Stimulated activated CD8-positive, alpha-beta memory T cell treated with anti-CD3 and anti-CD28 coated beads, Interleukin-7, amount 100 ng/mL, for 24 hours (primary cell): ENCODE data around the gene FAM32A.
"Not testable (repeated sequence)": the region's sequence is repeated elsewhere in the genome, so short reads cannot be mapped to it uniquely, and the experiment has no call there.

ENCODE experiments used
- DNase-seq: peaks from one replicate; pipeline ENCODE4 v3.0.0-alpha.2; 2020; ENCODE audit warnings: low read depth

FAM32A gene

DNA sequence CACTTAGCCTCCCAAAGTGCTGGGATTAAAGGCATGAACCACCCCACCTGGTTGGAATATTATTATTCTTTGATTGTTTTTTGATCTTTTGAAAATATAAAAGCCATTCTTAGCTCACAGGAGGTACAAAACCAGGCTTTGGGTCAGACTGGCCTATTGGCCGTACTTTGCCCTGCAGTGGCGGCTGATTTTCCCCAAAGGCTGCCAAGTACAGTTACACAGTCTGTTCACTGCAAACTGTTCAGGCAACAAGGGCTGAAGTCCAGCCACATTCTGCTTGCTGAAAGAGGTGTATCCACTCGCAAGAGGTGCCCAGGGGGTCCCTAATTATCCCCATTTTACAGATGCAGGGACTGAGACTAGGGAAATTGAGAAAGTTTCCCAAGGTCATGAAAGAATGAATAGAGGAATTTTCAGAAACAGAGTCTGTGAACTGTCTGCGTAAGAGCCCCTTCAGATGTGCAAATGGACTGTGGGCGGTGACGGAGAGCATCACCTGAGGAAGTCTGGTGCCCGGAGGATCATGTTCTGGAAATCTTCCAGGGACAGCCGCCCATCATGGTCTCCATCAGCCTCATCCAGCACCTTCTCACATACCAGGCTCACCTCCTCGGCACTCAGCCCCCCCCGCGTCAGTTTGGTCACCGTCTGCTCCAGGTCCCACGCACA lies 20.9 kb upstream of the FAM32A start:
- DNase-seq: no peak

DNA sequence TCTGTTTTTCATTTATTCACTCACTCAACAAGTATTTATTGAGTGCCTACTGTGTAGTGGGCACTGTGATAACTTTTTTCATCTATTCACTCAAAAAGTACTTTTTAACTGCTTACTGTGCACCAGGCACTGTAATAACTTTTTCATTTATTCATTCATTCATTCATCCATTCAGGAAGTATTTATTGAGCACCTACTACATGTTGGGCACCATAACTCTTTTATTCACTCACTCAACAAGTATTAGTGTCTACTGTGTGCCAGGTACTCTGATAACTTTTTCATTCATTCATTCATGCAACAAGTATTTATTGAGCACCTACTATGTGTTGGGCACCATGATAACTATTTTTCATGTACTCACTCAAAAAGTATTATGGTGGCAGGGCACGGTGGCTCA lies 18.8 kb upstream of the FAM32A start:
- DNase-seq: no peak

DNA sequence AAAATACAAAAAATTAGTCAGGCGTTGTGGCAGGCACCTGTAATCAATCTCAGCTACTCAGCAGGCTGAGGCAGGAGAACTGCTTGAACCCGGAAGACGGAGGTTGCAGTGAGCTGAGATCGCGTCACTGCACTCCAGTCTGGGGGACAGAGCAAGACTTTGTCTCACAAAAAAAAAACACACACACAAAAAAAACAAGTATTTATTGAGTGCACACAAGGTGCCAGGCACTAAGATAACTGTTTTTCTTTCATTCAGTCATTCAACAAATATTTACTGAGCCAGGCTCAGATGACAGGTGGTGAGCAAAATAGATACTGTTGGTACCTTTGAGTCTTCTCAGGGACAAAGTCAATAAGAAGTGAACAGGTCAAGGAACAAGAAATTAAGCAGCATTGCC lies 18.2 kb upstream of the FAM32A start:
- no peak for DNase-seq

DNA sequence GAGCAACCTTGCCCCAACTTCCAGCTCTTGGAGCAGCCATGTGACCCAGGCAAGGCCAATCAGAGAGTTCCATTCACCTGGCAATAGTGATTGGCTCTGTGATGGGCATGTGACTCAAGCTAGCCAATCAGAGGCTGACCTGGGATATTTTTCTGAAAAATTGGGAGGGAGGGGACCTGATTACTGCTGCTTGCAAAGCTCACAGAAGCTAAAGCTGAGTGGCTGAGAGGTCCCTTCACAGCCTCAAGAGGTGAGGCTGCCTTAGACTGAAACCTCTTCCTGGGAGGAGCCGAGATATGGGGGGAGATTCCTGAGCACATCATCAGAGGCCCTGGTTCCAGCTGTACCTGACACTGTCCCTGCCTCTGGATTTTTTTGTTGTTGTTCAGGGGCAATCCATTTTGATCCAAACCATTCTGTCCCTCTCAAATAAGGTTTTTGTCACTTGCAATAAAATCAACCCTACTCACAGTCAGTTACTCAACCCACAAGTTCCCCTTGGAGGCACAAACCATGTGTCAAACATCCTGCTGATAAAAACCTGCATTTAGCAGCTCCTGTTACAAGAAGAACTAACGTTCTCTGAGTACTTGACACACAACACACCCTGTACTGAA lies 16.6 kb upstream of the FAM32A start:
- DNase-seq: no peak

DNA sequence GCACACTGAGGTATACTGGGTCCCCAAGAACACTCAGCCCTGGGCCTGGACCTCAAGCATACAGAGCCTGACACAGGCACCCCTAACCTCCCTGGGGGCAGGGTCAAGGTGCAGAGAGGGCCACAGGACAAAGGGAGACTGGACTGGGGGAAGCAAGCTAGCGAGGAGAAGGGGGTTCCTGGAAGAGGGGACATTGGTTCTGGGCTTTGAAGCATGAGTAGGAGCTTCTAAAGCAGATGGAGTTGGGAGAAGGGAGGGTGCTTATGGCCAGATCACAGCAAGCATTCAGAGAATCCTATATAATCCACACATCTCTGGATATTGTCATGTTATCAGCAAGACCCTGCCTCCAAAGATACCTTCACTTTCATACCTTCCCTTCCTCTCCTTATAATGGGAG lies 15.1 kb upstream of the FAM32A start:
- DNase-seq: no peak

DNA sequence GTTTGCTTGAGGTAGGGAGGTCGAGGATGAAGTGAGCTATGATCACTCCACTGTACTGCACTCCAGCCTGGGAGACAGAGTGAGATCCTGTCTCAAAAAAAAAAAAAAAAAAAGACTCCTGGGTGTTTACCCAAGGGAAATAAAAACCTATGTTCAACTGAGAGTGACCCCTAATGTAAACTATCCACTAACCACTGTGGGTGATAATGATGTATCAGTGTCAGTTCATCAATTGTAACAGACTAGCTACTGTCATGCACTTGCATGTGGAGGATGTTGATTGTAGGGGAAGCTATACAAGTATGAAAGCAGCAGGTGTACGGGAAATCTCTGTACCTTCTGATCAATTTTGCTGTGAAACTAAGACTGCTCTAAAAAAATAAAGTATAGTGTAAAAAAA lies 9.3 kb upstream of the FAM32A start:
- no peak for DNase-seq

DNA sequence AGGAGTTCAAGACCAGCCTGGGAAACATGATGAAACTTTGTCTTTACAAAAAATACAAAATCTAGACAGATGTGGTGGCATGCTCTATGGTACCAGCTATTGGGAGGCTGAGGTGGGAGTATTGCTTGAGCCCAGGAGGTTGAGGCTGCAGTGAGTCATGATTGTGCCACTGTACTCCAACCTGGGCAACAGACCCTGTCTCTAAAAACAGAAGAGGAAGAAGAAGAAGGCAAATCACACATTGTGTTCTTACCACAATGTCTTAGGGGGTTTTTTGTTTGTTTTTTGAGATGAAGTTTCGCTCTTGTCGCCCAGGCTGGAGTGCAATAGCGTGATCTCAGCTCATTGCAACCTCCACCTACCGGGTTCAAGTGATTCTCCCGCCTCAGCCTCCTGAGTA lies 6.3 kb upstream of the FAM32A start:
- DNase-seq: not testable (repeated sequence)

DNA sequence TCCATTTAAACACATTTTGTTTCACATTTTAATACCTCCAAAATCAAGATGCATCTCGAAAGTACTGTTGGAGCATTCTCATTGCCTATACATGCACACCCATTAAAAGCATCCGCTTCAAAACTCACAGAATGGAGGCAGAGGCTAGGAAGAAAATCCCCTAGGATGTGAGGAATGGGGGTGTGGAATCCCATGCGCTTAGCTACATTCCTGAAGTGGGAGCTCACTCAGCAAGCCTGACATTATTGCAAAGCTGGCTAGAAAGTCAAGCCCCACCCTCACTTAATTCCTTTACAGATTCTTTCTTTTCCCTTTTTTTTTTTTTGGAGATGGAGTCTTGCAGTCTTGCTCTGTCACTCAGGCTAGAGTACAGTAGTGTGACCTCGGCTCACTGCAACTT lies 4.6 kb upstream of the FAM32A start:
- no peak for DNase-seq

DNA sequence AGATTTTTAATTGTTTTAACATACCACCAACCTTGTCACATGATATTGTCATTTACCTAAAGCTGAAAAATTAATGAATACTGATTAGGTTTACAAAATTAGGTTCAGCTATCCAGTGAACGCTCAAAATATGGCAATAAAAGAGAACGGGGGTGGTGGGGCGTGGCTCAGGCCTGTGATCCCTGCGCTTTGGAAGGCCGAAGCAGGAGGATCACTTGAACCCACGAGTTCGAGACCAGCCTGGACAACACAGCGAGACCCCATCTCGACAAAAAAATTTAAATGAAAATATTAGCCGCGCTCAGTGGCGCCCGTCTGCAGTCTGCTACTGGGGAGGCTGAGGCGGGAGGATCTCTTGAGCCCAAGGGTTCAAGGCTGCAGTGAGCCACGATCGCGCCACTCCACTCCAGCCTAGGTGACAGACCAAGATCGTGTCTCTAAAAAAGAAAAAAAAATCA lies 516 bp upstream of the FAM32A start:
- no peak for DNase-seq

DNA sequence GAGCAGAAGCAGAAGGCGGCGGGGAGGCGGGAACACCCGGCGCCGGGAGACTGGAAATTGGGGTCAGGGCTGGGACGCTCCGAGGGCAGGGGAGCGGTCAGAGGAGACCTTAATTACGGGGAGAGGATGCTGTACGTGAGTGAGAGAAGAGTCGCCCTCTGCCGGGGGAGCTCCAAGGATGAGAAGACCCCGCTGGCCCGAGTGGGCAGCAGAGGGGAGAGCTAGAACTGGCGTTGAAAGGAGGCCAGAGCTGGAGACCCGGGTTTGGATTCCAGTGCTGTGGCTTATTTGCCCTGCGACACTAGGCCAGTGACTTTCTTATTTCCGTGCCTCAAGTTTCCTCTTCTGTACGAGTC lies 536 bp downstream of the FAM32A start:
- DNase-seq: no peak

DNA sequence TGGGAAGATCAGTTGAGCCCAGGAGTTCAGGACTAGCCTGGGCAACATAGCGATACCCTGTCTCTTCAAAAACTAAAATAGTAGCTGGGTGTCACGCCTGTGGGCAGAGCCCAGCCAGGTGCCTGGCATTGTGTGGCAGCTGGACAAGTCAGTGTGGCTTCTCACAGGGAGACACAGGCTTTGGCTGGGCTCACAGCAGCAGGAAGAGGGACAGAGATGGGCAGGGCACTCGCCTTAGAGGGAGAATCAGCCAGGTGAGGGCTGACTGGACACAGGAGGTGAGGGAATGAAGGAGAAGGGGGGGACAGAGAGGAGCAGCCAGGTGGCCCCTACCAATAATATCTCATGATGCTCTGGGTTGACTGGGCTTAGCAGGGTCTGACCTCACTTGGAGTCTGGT lies 3.3 kb downstream of the FAM32A start:
- no peak for DNase-seq

DNA sequence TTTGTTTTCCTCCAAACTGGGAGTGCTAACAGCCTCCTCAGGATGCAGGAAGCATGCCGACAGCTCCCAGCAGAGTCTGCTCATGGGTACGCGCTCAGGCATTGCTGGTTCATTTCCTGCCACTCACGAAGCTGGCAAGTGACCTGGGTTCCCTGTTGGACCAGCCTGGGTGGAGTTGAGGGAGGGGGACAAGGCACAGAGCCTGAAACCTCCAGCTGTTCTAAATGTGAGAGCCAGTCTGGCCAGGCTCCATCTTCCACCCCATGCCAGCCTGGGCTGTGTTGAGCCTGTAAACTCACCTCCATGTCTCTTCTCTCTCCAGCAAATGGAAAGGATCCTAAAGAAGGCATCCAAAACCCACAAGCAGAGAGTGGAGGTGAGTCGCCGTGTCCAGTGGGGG lies 5.0 kb downstream of the FAM32A start:
- DNase-seq: no peak

DNA sequence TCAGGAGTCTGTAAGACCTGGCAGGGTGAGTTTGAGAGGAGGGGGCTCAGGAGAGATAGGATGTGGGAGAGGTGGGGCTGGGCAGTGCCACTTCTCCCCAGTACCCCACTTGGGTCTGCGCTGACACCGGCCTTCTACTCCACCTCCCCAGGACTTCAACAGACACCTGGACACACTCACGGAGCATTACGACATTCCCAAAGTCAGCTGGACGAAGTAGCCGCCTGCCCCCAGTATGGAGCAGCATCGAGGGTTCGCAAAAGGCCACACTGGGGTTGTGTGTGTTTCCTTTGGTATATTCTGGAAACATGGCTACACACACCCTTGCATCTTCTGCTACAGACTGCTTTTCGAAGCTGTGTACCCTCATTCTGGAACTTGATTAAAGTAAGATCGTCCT lies 5.5 kb downstream of the FAM32A start:
- no peak for DNase-seq

DNA sequence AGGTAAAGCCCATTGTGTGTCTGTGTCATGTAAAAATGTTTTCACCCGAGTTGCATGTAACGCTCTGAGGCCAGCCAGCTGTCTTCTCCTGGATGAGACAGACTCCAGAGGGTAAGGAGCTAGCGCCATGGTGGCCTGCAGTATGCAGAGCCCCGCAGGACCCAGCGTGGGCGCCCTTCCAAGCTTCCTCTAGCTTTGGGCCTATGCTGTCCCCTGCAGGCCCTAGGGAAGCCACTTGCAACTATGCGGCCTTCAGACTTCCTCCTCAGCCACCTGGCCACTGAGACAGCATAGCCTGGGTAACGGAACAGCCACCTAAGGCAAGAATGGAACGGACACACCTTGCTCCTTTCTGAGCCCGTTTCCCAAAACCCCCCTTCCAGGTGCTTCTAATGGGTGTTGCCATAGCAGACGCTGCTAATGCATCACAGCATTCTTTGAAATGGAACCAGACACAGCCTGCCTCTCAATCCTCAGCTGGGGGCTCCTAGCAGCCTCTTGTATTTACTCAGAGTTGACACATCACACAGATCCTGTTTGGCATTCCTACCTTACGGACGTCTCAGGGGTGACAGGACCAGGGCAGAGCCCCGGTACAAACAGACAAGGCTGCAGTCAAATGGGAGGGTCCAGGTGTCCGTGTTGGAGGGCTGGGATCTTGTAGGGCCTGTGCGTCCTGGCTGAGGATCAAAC lies 6.2 kb downstream of the FAM32A start:
- no peak for DNase-seq

DNA sequence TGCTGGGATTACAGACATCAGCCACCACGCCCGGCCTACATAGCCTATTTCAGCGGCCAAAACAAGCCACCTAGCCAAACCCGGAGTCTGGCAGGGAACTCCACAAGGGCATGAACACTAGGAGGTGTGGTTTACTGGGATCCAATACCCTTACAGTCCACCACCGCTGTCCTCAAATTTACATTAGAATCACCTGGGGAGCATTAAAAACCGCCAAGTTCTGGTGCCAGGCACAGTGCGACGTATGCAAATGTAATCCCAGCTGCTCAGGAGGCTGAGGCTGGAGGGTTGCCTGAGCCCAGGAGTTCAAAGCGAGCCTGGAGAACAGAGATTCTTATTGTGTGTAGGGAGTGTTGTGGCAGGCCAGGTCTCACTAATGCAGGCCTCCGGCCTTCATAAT lies 8.3 kb downstream of the FAM32A start:
- DNase-seq: no peak

DNA sequence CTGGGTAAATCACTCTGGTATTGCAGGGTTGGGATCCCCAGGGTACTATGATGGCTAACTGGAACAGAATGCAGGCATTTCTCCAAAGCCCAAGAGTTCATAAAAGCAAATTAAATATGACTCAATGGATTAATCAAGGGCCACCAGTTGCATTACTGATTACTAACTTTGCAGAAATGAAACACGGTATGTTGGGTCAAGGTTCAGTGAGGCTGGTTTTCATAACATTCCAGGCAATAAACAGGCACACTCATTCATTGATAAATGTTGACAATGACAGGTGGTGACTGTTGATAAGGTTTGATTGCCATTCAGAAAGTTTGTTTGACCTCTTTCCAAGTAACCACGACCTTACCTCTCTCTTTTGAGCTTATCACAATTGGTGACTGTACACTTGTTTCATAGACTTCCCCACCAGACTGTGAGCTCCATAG lies 12.0 kb downstream of the FAM32A start:
- DNase-seq: no peak

DNA sequence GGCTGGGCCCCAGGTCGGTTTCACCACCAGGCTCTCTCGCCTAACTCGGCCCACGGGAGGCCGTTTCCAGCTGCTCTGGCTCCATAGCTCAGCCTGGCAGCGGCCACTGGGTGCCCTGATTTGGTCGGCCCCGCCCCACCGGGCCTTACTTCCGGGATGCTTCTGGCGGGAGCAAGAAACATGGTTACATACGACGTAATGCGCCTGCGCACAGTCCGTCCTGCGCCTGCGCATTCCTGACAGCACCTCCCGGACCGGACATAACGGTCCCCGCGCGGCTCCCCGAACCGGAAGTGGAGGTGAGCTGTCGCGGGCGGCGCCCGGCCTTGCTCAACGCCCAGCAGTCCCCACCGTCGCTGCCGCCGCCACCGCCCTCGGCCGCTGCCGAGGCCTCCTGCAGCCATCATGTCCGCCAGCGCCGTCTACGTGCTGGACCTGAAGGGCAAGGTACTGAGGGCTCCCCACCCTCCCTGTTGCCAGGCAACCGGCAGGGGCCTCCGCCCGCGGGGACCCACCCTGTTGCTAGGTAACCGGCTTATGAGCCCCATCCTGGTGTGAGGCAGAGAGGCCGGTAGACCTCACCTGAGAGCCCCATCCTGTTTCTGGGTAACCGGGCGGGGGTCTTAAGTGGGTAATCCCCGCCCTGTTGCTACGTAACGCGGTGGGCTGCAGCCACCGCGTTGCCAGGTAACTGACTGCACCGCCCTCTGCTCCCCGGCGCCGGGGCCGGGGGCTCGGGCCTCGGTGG lies 12.6 kb downstream of the FAM32A start, which contains the start of gene AP1M1:
Gene AP1M1, plus strand, starts transcription at position 290 of the 748 bp plus-strand sequence. Its CDS starts 116 bp downstream, at position 406.
- DNase-seq: peak; percentile 98

DNA sequence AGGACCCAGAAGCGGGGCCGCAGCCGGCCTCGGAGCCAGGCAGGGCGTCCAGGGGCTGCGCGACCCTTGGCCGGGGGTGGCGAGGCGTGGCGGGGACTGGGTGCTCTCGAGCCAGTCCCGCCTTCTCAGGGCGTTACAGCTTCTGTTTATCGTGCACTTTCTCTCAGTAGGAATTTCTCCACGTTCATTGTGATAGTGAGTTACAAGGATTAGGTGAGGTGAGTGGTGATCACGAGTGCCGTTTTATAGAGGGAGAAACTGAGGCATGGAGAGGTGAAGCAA lies 13.1 kb downstream of the FAM32A start:
- no peak for DNase-seq

DNA sequence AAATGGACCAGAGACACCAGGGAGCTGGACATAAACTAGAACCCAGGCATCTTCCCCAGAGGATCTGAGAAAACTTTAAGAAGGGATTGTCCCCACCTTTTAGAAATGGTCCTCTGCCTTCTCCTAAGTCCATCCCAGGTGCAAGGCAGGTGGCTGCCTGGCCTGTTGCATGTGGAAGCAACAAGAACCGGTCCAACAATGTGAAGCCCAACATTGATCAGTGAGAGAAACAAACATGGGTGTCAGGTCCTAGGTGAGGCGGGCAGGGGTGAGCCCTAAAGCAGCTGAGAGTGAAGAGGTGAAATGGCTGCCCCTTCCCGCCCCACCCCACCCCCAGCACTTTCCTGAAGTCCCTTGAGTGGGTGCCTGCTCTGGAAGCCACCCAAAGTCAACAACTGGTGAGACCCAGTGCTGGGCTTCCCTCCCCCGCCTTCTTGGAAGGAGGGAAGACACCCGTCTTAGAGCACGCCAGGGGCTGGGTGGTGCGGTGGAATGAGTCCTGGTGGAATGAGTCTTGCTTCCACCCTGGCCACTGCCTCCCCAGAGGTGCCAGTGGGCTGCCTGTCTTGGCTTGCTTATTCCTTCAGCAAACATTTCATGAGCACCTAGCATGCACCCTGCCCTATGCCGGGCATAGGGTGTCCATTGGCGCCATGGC lies 14.2 kb downstream of the FAM32A start:
- DNase-seq: no peak

DNA sequence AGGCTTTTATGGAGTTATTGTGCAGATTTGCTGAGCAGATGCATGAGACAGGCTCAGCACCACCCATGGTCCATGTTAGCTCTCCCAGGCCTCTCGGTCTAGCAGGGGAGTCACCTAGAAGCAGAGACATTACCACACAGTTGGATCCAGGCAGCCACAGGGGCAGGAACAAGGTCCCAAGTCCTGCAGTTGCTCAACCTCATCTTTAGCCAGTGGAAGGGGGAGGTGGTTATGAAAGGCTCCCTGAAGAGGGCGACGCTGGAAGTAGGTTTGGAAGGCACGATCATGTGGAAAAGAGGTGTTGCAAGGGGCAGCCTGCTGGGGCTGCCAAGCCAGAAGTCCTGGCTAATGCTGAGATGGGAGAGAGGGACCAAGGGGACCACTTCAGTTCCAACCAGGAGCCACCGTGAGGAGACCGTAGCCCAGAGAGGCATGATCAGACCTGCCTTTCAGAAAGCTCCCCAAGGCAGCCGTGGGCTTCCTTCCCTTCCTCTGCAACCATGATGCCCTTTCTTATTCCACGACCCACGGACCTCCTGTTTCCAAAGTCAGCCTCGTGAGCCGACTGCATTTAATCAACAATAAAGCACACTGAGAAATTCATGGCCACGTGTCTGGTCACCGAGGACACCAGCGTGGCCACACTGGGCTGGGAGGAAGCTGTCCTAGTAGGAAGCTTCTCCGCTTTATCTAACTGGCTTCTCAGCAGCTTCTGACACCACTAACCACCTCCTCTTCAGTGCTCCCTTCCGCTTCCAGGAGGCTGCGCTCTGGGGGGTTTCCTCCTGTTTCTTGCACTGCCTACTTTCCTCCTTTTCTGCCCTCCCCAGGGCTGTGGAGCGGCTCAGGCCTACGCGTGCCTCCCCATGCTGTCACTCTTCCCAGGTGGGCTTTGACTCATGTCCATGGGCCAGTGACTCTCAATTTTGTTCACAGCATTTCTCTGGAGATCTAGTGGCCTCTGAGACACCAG lies 15.1 kb downstream of the FAM32A start:
- DNase-seq: no peak

DNA sequence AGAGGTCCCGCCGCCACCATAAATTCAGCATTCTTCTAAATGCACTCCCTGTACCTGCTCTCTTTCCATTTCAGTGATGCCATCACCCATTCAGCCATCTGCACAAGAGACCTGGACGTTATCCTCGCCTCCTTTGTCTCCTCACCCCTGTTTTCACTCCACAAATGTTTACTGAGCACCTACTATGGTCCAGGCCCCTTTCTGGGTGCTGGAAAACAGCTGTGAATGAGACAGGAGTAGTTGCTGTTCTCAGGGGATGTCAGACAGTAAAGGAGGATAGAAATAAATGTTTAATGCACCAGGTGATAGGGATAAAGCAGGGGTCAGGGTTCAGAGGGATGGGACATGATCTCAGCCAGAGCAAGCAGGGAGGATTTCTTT lies 15.8 kb downstream of the FAM32A start:
- DNase-seq: no peak
